Measurements from ENCODE around the gene ANTXR1.

Gene ANTXR1

GRCh38 chr2:68997401-68997800 is 15.6 kb upstream of the ANTXR1 start:
- DNase-seq (ENCODE audit: low read depth), result no peak
- no peak overlapping the region for H3K4me3 ChIP-seq (ENCODE audit: control insufficient read depth, low read depth, low read length)
- TF ChIP-seq CTCF (conservative IDR thresholded peaks at IDR 0.05; ENCODE audit: control insufficient read depth, insufficient read depth, low read depth, low read length), result no peak

GRCh38 chr2:69001879-69002278 is 11.1 kb upstream of the ANTXR1 start:
- no peak for DNase-seq (ENCODE audit: low read depth)
- no peak for TF ChIP-seq CTCF (conservative IDR thresholded peaks at IDR 0.05; ENCODE audit: control insufficient read depth, insufficient read depth, low read depth, low read length)
- H3K4me3 ChIP-seq (ENCODE audit: control insufficient read depth, low read depth, low read length), result no peak overlapping the region

- no peak for DNase-seq (ENCODE audit: low read depth)
- no peak for TF ChIP-seq CTCF (conservative IDR thresholded peaks at IDR 0.05; ENCODE audit: control insufficient read depth, insufficient read depth, low read depth, low read length)
- no peak overlapping the region for H3K4me3 ChIP-seq (ENCODE audit: control insufficient read depth, low read depth, low read length)
Measured at GRCh38 chr2:69003731-69004130, 9.2 kb upstream of the ANTXR1 start.

- no peak overlapping the region for H3K4me3 ChIP-seq (ENCODE audit: control insufficient read depth, low read depth, low read length)
- no peak for DNase-seq (ENCODE audit: low read depth)
- no peak for TF ChIP-seq CTCF (conservative IDR thresholded peaks at IDR 0.05; ENCODE audit: control insufficient read depth, insufficient read depth, low read depth, low read length)
Measured at GRCh38 chr2:69007169-69007568, 5.8 kb upstream of the ANTXR1 start.

GRCh38 chr2:69007603-69008002 is 5.4 kb upstream of the ANTXR1 start:
- no peak for TF ChIP-seq CTCF (conservative IDR thresholded peaks at IDR 0.05; ENCODE audit: control insufficient read depth, insufficient read depth, low read depth, low read length)
- peak; percentile 11 for DNase-seq (ENCODE audit: low read depth)
- no peak overlapping the region for H3K4me3 ChIP-seq (ENCODE audit: control insufficient read depth, low read depth, low read length)

GRCh38 chr2:69010437-69011194 is 2.4 kb upstream of the ANTXR1 start:
- H3K4me3 ChIP-seq (ENCODE audit: control insufficient read depth, low read depth, low read length), result no peak overlapping the region
- no peak for TF ChIP-seq CTCF (conservative IDR thresholded peaks at IDR 0.05; ENCODE audit: control insufficient read depth, insufficient read depth, low read depth, low read length)
- DNase-seq (ENCODE audit: low read depth), result no peak

All from fibroblast of mammary gland (primary cell).